K562 (cell line): ENCODE results near the gene TUBE1. TPM values are rescaled to one million over a fixed set of nuclear protein-coding genes. Genes with fewer than 3 reads are reported as not detected.

ENCODE experiments used
- CBX3 ChIP-seq, 2 experiments: IDR thresholded peaks; 1 replicate in 1 of 2; 2 replicates in 1 of 2; pipeline ENCODE4 v1.6.1; 2012; ENCODE audit warnings: inconsistent platforms in 2 of 2, low read length in 2 of 2, borderline replicate concordance in 1 of 2, control low read depth in 1 of 2
- CXXC5 ChIP-seq: fragments of 250-450 bp; sonication (Bioruptor Pico); IDR thresholded peaks from 2 replicates; pipeline ENCODE4 v1.8.0; 2022; ENCODE audit warnings: inconsistent platforms, mild to moderate bottlenecking, moderate library complexity
- GABPB1 ChIP-seq: sonication (generic); formaldehyde crosslinking; IDR thresholded peaks from 2 replicates; pipeline ENCODE4 v1.8.0; 2022; ENCODE audit warnings: mild to moderate bottlenecking, missing genetic modification reagents
- MTA2 ChIP-seq: fragments of 450-650 bp; IDR thresholded peaks from 2 replicates; pipeline ENCODE4 v1.6.1; 2016; ENCODE audit warnings: low read depth
- NR2C1 ChIP-seq, 2 experiments: fragments of 450-650 bp; IDR thresholded peaks; 2 replicates each; pipeline ENCODE4 v1.6.1; 2017; ENCODE audit warnings: mild to moderate bottlenecking in 2 of 2, antibody characterized with exemption in 1 of 2, inconsistent platforms in 1 of 2, missing compliant biosample characterization in 1 of 2, missing genetic modification characterization in 1 of 2
- NR2C2 ChIP-seq, 2 experiments: fragments of 200-800 bp in 1 of 2; sonication (Bioruptor generic) in 1 of 2; sonication (generic) in 1 of 2; formaldehyde crosslinking in 1 of 2; IDR thresholded peaks; 2 replicates each; pipeline versions ENCODE4 v1.6.1 to v1.8.0; 2016 to 2022; ENCODE audit warnings: mild to moderate bottlenecking in 1 of 2, missing compliant biosample characterization in 1 of 2, missing genetic modification characterization in 1 of 2, missing genetic modification reagents in 1 of 2
- SP1 ChIP-seq: sonication (generic); formaldehyde crosslinking; IDR thresholded peaks from 2 replicates; pipeline ENCODE4 v1.8.1; 2022; ENCODE audit warnings: mild to moderate bottlenecking, missing genetic modification reagents
- XRCC5 ChIP-seq: fragments of 200-400 bp; formaldehyde crosslinking; IDR thresholded peaks from 2 replicates; pipeline ENCODE4 v1.6.1; 2017; ENCODE audit warnings: low read depth, mild to moderate bottlenecking, low read length
- ZBTB7A ChIP-seq: IDR thresholded peaks from 2 replicates; pipeline ENCODE4 v1.6.1; 2011; ENCODE audit warnings: low read depth, mild to moderate bottlenecking, low read length, moderate library complexity, borderline replicate concordance; ENCODE audit not compliant: control insufficient read depth
- ZNF592 ChIP-seq: fragments of 450-650 bp; IDR thresholded peaks from 2 replicates; pipeline ENCODE4 v1.6.1; 2017; ENCODE audit warnings: antibody characterized with exemption, mild to moderate bottlenecking
- ZNF740 ChIP-seq, 3 experiments: fragments of 200-800 bp in 1 of 3; sonication (Bioruptor generic) in 1 of 3; sonication (generic) in 1 of 3; formaldehyde crosslinking in 1 of 3; IDR thresholded peaks; 2 replicates each; pipeline versions ENCODE4 v1.6.1 to v1.8.0; 2016 to 2022; ENCODE audit warnings: mild to moderate bottlenecking in 2 of 3, missing compliant biosample characterization in 2 of 3, missing genetic modification characterization in 2 of 3, missing genetic modification reagents in 1 of 3
- polyA plus RNA-seq, 8 experiments: library from polyadenylated mRNA; depleted of rRNA in 4 of 8; stranded (reverse) in 5 of 8; unstranded in 3 of 8; fragments of >200 nt; fragmentation: Nextera tagmentation in 2 of 8; fragmentation: Illumina TruSeq in 1 of 8; extraction: Ambion mirVana in 2 of 8; extraction: Trizol in 1 of 8; gene quantifications; 2 replicates each; pipeline versions ENCODE4 v1.2.1 to v1.2.3, GENCODE V29; 2011 to 2014; ENCODE audit warnings: inconsistent platforms in 1 of 8, missing spikeins in 1 of 8
- total RNA-seq, 7 experiments: library from RNA; depleted of rRNA in 6 of 7; stranded (reverse); fragments of >200 nt in 6 of 7; fragmentation: Illumina TruSeq in 2 of 7; extraction: Trizol in 2 of 7; gene quantifications; 2 replicates each; pipeline versions ENCODE4 v1.2.1 to v1.2.3, GENCODE V29; 2011 to 2021; ENCODE audit warnings: low replicate concordance in 1 of 7

TUBE1 gene
- total and polyA plus RNA-seq, 9 of the 15 experiments (the other 6 are each of a cell fraction or from before 2014, with no cell fraction given): 18.9 to 58.4 (median 30.8) TPM

GRCh38 chr6:112043032-112044007 lies 44.0 kb downstream of the TUBE1 start (continued):
- TF ChIP-seq ZNF592 (0 out of 2 replicates have a peak, but pooled peaks have one; percentile 6), NR2C1 (IDR thresholded peaks at IDR 0.05) (peak; percentile 66; the same call in 1 of the 2 replicates), NR2C1 (tag; IDR thresholded peaks at IDR 0.05) (peak; percentile 71), NR2C2 (CRISPR knock-in tag; IDR thresholded peaks at IDR 0.05) (no peak), NR2C2 (tag; IDR thresholded peaks at IDR 0.05) (peak; percentile 78), XRCC5 (peak; percentile 60; the same call in 1 of the 2 replicates), CBX3 (IDR thresholded peaks at IDR 0.05; ENCODE audit: borderline replicate concordance in 1 of 2, low read length in 2 of 2) (peak in 1 of 2 experiments; percentile 26; a peak in 1 of 3 replicates), MTA2 (peak; percentile 60), SP1 (0 out of 2 replicates have a peak, but pooled peaks have one; percentile 47), CXXC5 (CRISPR knock-in tag) (peak; percentile 33), GABPB1 (CRISPR knock-in tag) (0 out of 2 replicates have a peak, but pooled peaks have one; percentile 28), ZNF740 (CRISPR knock-in tag; IDR thresholded peaks at IDR 0.05) (peak; percentile 23; the same call in 1 of the 2 replicates), ZNF740 (tag; IDR thresholded peaks at IDR 0.05) (no peak), ZBTB7A (peak; percentile 99)
